ENCODE data around the gene GCDH.

DNA sequence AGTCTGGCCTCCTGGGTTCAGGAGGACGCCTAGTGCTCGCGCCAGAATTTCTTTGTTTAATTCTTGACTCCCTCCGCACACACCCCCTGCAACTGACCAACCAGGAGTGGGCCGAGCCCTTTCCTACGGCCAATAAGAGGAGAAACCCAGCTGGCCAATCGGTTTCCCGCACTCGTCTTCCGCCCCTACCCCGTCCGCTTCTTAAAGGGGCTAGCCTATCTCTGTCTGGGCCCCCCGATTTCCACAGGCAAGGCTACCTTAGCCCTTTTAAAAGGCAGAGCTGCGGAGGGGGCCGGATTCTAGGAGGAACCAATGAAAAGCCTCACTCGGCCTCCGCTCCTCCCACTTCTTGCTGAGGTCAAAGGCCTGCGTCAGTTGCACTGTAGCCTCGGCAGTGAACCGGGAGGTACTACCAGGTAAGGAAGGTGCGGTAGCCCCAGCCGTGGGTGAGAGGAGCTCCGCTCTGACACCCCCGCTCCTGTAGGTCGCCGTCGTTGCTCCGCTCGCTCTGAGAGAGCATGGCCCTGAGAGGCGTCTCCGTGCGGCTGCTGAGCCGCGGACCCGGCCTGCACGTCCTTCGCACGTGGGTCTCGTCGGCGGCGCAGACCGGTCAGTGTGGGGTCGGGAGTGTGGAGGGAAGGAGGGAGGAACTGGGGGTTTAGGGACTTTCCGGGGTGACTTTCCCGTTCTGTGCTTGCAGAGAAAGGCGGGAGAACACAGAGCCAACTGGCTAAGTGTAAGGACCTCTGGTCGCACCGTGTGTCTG lies at the start of gene GCDH:
- TF ChIP-seq, protein P1, sequence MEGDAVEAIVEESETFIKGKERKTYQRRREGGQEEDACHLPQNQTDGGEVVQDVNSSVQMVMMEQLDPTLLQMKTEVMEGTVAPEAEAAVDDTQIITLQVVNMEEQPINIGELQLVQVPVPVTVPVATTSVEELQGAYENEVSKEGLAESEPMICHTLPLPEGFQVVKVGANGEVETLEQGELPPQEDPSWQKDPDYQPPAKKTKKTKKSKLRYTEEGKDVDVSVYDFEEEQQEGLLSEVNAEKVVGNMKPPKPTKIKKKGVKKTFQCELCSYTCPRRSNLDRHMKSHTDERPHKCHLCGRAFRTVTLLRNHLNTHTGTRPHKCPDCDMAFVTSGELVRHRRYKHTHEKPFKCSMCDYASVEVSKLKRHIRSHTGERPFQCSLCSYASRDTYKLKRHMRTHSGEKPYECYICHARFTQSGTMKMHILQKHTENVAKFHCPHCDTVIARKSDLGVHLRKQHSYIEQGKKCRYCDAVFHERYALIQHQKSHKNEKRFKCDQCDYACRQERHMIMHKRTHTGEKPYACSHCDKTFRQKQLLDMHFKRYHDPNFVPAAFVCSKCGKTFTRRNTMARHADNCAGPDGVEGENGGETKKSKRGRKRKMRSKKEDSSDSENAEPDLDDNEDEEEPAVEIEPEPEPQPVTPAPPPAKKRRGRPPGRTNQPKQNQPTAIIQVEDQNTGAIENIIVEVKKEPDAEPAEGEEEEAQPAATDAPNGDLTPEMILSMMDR (optimal IDR thresholded peaks at IDR 0.05 in 1 of 3, IDR thresholded peaks at IDR 0.05 in 1 of 3, conservative IDR thresholded peaks at IDR 0.05 in 1 of 3; ENCODE audit: extremely low read depth in 1 of 3, insufficient read depth in 2 of 3, low read length in 3 of 3): no peak
- no peak for TF ChIP-seq EZH2 (IDR thresholded peaks at IDR 0.05; ENCODE audit: low read length)
